GM18507 (cell line): ENCODE measurements around the gene SOAT2.
"Not testable (repeated sequence)": the region's sequence is repeated elsewhere in the genome, so short reads cannot be mapped to it uniquely, and the experiment has no call there.

ENCODE experiments used
- DNase-seq: peaks from one replicate; pipeline ENCODE4 v3.0.0; 2011; ENCODE audit warnings: low read depth; ENCODE audit not compliant: insufficient read length; ENCODE audit errors: extremely low spot score
- FAIRE-seq: peaks from 2 replicates; lab custom pipeline; 2011; peaks lifted over from hg19 to GRCh38; lab: Jason Lieb, UNC

The SOAT2 gene

DNA sequence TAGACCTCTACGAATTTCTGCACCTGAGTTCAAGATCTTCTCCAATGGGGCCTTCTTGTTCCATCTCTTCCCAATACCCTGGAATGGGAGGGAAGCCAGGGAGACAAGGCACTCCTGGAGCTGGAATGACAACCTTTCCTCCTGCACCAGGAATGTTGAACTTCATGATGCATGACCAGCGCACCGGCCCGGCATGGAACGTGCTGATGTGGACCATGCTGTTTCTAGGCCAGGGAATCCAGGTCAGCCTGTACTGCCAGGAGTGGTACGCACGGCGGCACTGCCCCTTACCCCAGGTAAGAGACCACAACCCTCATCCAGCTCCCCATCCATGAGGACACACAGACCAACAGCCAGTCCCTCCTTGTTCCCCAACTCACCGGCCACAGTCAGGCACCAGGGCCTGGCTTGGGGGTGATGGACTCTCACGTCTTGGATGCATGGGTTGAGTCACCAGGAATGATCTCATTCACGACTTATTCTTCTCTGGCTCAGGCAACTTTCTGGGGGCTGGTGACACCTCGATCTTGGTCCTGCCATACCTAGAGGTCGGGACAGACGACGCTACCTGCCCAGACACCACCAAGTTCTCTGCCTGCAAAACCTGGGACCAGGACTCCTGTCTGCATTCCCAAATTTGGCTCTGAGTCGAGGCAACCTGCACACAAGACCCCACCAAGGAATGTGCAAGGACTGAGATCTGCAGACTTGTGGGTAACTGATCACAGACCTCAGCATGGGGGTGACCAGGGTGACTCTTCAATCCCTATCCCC, 20.5 kb downstream of the SOAT2 start:
- FAIRE-seq: no peak
- DNase-seq: no peak

DNA sequence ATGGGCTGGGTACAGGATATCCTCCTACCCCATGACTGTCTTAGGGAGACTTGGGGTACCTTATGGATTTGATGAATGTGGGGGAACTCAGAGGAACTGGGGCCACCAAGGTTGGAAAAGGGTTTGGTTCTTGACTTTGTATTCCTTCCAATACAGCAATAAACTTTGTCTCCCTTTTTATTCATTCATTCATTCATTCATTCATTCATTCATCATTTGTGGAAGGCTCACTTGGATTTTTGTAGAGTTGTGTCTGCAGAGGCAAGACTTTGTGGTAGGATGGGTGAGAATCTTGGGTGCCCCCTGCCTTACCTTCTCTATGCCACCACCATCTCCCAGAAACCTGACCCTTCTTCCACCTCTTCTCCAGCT, 21.1 kb downstream of the SOAT2 start:
- DNase-seq: no peak
- FAIRE-seq: no peak

DNA sequence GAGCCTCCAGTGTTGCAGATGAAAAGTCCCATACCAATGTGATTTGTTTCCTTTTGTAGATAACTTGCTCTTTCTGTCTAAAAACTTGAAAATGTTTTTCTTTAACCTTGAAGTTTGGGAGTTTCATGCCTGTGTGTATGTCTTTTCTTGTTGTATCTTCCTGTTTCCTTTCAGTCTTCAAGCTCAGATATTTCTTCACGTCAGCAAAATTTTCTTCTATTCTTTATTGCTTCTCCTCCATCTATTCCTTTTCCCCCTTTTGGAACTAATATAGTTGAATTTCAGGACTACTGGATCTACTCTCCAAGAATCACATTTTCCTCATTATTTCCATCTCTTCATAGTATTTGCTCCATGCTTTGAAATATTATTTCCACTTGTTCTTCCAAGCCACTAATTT, 23.9 kb downstream of the SOAT2 start:
- FAIRE-seq (no peak), DNase-seq (no peak)

DNA sequence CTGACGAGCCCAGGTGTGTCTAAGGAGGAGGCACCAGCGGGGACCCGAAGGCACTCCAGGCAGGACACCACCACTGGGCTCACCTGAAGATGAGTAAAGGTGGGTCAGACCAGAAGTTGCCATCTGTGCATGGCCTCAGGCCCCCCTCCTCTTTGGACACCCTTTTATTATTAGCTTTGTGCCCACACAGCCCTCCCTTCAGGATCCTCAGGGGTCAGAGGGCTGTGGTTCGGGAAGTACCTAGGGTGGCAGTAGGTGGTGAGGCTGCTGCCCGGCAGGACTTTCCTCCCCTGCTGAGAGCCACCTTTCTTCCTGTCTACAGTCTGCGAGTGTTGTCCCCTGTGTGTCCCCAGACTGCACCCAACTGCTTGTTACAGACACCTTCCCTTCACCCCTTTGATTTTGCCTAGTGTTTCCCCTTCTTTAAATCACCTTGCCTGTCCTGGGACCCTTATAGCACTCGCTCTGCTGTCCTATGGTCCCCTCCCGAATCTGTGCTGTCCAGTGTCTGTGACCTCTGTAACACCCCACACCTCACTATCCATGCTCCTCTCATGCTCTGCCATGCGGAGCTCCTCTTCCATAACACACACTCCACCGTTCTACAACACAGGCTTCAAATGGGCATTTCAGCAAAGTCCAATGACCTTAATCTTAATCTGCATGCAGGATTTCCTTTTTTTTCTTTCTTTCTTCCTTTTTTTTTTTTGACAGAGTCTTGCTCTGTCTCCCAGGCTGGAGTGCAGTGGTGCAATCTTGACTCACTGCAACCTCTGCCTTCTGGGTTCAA, 25.7 kb downstream of the SOAT2 start:
- no peak for FAIRE-seq
- DNase-seq: no peak

DNA sequence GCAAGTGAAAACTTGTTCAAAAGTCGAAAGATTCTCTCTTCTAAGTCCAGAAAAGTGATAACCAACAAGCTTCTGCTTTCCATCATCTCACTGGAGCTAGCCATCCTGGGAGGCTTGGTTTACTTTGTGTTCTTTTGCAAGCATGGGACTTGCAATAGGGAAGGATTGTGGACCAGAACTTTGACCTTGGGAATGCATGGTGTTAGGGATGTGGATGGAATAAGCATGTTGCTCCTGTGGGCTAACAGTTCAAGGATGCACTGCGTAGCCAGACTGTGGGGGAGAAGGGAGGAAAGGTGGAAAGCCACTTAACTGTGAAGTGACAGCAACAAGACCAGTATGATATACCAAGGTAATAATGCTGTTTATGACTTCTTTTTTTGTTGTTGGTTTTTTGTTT, 28.6 kb downstream of the SOAT2 start:
- no peak for FAIRE-seq
- DNase-seq: no peak

DNA sequence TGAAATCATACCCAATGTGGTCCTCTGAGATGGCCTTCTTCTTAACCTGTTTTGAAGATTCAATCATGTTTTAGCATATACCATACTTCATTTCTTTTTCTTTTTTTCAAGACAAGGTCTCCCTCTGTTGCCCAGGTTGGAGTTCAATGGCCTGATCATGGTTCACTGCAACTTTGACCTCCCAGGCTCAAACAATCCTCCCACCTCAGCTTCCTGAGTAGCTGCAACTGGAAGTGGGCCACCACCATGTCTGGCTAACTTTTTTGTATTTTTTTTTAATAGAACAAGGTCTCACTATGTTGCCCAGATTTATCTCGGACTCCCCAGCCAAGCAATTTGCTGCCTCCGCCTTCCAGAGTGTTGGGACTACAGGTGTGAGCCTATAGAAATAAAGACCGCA, 30.4 kb downstream of the SOAT2 start:
- no peak for FAIRE-seq

DNA sequence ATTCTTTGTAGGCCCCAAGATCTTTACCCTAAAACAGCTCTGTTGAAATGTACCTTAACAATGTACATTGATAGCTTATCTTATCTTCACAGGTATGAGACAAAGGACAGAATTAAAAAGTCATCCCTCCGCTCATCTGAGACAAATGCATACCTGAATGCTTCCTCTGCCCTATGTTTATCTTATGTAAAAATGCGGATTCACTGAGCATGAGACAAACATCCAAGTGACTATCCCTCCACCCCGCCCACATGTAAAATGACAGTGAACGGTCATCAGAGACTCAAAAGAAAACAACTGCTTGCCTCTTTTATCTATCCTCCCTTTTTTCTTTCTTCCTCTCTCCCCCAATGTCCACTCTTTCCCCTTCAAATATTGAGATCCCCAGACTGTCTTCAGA, 40.1 kb downstream of the SOAT2 start:
- FAIRE-seq (no peak), DNase-seq (no peak)

More for the DNA sequence above, 30.4 kb downstream of the SOAT2 start:
- DNase-seq: no peak

DNA sequence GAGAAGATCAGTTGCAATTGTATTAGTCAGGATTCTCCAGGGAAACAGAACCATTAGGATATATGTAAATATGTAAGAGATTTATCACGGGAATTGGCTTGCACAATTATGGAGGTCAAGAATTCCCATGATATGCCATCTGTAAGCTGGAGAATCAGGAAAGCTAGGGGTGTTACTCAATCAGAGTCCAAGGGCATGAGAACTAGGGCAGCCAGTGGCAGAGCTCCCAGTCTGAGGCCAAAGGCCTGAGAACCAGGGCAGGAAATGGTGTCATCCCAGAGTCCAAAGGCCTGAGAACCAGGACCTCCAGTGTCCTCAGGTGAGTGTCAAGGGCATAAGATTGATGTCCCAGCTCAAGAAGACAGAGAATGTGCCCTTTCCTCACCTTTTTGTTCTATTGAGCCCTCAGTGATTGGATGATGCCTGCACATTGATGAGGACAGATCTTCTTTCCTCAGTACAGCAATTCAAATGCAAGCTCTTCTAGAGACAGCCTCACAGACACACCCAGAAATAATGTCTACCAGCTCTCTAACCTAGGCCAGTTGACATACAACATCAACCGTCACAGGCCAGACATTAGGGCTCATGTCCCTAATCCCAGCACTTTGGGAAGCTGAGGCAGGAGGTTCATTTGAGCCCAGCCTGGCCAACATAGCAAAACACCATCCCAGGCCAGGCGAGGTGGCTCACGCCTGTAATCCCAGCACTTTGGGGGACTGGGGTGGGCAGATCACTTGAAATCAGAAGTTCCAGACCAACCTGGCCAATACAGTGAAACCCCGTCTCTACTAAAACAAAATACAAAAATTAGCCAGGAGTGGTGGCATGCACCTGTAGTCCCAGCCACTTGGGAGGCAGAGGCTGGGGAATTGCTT, 42.3 kb downstream of the SOAT2 start:
- DNase-seq (no peak), FAIRE-seq (no peak)

DNA sequence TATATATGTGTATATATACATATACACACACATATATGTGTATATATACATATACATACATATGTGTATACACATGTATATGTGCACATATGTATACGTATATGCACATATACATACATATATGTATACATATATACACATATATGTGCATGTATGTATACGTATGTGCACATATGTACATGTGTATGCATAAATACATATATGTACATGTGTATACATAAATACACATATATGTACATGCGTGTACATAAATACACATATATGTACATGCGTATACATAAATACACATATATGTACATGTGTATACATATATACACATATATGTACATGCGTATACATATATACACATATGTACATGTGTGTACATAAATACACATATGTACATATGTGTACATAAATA, 43.9 kb downstream of the SOAT2 start:
- no peak for DNase-seq
- FAIRE-seq: no peak

DNA sequence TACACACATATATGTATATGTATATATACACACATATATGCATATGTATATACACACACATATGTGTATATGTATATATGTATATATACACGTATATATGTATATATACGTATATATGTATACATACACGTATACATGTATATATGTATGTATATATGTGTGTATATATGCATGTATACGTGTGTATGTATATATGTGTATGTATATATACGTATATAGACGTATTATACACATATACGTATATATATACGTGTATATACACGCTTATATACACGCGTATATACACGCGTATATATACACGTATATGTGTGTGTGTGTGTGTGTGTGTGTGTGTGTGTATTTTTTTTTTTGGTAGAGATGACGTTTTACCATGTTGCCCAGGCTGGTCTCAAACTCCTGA, 44.4 kb downstream of the SOAT2 start:
- FAIRE-seq (no peak), DNase-seq (no peak)

DNA sequence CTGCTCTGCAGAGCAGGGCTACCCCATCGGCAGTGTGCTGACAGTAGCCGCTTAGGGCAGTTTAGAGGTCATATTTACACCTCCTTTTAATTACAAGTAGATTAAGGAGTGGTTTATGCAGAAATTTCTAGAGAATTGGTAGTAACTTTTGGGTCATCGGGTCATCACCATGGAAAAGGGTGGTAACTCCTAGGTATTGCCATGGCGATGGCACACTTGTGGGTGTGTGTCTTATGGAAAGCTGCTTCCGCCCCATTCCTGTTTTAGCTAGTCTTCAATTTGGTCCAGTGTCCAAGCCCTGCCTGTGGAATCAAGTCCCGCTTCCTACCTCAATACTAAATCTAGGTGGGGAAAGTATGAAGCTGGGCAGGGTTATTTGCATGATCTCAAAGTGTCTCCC, 47.8 kb downstream of the SOAT2 start:
- FAIRE-seq: no peak
- DNase-seq: no peak

DNA sequence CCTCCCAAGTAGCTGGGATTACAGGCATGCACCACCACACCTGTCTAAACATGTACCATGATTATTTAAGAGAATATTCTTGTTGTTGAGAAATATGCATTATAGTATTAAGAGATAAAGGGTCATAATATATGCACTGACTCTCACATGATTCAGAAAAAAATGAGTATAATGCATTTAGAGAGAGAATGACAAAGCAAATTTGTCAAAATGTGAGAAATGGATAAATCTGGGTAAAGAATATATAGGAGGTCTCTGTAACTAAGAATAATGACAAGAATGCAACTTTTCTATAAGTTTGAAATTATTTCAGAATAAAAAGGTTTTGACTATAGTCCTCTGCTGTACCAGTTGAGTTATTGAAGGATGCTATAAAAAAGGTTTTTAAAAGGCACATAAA, 49.1 kb downstream of the SOAT2 start:
- FAIRE-seq (no peak), DNase-seq (no peak)

DNA sequence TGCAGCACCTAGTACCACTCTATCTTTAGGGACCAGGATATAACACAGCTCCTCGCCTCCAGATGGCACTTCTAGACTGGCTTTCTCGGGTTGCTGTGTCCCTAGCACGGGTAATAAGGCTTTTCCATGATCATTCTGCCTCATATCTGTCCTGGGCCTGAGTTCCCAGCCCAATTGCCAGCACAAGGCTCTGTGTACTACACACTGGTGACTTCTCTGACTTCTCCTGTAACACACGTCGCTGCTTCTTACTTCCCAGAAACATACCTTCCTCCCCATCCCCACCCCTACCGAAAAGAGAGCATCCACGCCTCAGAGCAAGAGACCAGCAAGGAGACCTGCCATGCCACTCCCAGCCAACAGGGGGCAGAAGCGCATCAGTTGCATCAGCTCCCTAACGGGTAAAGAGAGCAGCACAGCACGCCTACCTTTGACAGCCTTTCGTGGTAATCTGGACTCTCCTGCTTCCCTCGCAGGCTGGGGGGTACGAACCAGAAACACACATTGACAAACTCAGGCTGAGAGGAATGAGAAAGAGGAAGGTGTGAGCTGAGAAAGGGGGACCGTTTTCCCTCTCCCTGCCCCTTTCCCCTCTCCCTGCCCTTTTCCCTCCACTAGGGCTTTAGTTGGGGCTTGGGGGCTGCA, 56.0 kb downstream of the SOAT2 start:
- DNase-seq (peak; percentile 86), FAIRE-seq (peak; percentile 96)

DNA sequence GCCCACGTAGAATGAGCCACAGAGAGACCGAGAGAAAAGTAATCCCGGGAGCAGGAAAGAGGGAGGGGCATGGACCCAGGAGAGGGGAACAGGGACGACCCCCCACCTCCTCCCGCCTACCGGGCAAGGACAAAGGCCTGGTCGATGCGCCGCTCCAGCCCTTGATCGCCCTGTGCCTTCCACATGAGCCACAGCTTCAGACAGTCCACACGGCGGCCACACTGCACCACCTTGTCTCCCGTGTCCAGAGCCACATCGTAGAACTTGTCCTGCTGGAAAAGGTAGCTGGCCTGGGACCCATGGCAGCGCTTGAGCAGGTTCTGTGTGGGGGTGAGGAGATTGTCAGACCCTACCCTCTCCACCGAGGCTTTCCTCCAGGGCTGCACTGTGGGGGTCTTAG, 56.7 kb downstream of the SOAT2 start:
- no peak for FAIRE-seq

DNA sequence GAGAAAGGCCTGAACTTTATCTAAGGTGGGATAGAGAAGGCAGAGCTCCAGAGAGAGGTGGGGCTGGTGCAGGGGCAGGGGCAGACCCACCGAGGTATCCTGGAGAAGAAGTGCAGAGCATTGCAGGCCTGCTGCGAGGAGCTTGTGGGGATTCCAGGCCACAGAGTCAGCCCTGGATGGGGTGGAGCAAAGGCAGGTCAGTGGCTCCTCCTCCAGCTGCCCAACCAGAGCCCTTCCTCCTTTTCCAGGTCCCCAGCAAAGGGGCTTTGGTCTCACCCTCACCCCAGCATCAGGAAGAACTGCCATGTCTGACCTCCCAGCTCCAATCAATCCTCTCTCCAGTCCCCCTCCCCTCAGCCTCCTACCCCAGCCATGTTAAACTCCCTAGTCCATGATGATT, 57.4 kb downstream of the SOAT2 start:
- FAIRE-seq (no peak), DNase-seq (no peak)

More for the DNA sequence above, 56.7 kb downstream of the SOAT2 start:
- DNase-seq: no peak

DNA sequence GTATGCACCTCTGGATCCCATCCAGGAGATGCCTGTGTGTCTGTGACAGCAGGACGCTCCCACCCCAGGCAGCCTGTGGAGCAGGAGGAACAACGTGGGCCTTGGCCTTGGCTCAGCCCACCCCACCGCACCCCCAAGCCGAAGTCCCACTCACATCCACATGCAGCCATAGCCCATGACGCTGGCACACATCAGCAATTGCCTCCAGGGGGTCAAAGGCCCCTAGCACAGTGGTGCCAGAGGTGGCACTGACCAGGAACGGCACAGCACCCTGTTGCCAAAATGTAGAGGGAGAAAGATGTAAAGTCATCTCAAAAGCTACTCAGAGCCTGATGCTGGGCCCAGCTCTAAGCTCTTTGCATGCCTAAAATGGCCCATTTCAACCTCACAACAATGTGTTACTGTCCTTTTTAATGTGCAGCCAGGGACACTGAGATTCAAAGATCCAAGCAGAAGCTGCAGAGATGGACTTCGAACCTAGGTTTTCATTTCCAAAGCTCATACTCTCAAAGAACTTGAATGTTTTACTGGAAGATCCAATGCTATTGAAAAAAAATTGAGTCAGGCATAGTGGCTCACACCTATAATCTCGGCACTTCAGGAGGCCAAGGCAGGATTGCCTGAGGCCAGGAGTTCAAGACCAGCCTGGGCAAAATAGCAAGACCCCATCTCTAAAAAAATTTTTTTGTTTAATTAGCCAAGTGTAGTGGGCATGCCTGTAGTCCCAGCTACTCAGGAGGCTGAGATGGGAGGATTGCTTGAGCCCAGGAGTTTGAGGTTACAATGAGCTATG, 58.0 kb downstream of the SOAT2 start:
- DNase-seq (no peak), FAIRE-seq (no peak)

DNA sequence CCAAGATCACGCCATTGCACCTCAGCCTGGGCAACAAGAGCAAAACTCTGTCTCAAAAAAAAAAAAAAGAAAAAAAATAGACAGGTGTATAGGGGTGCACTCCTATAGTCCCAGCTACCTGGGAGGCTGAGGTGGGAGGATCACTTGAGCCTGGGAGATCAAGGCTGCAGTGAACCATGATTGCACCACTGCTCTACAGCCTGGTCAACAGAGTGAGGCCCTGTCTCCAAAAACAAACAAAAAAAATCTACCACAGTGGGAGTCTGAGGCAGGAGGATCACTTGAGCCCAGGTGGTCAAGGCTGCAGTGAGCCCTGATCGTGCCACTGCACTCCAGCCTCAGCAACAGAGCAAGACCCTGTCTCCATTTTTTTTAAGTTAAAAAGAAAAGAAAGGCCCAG, 59.7 kb downstream of the SOAT2 start:
- DNase-seq, FAIRE-seq: not testable (repeated sequence)

DNA sequence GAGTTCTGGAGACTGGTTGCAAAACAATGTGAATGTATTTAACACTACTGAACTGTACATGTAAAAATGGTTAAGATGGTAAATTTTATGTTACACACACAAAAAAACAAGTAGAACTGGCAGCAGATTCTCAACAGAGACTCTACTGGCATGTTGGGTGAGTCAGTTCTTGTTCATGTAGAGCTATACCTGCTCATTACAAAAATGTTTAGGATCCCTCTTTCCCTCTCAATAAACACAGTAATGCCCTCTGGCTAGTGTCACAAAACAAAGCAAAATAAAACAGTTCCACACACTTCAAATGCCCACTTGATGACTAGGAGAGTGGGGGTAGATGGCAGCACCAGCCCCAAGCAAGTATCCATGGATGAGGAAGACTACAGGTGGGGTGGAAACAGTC, 63.6 kb downstream of the SOAT2 start:
- no peak for FAIRE-seq
- no peak for DNase-seq

DNA sequence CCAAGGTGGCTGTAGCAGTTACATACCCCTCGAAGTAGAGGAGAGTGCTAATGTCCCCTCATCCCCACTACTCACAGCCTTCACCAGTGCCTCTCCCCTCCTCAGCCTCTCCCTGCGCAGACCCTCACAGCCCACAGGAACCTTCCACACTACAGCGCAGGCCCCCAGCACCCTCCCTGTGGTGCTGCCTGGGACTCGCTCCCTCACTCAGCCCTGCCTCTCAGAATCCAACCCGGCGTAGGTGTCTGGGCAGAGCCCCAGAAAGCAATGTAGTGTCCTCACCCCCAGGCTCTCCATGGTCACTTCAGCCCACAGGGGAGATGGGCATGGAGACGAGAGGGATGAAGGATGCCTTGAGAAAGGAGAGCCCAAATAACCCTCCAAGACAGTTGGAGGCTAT, 66.4 kb downstream of the SOAT2 start:
- FAIRE-seq: no peak
- no peak for DNase-seq
